NT2/D1 (cell line): Measurements from ENCODE around the gene GRK5.

ENCODE experiments used
- DNase-seq: peaks from one replicate; pipeline ENCODE4 v3.0.0-alpha.2; 2011; ENCODE audit warnings: low read depth, low spot score
- H3K27me3 ChIP-seq: 2 replicates; pipeline ENCODE4 v1.6.0; 2011; ENCODE audit warnings: mild to moderate bottlenecking; ENCODE audit not compliant: insufficient read length, insufficient read depth
- H3K36me3 ChIP-seq: 2 replicates; pipeline ENCODE4 v1.6.1; 2011; ENCODE audit warnings: mild to moderate bottlenecking, low read length, mixed read lengths; ENCODE audit not compliant: insufficient read depth, insufficient read length
- H3K4me1 ChIP-seq: 2 replicates; pipeline ENCODE4 v1.5.1; 2011; ENCODE audit not compliant: insufficient read depth, insufficient read length
- H3K4me3 ChIP-seq: 2 replicates; pipeline ENCODE4 v1.5.1; 2011; ENCODE audit warnings: low read depth; ENCODE audit not compliant: insufficient read length
- H3K9ac ChIP-seq: 2 replicates; pipeline ENCODE4 v1.6.0; 2011; ENCODE audit warnings: low read depth; ENCODE audit not compliant: insufficient read length
- H3K9me3 ChIP-seq: 2 replicates; pipeline ENCODE4 v1.5.1; 2011; ENCODE audit warnings: mild to moderate bottlenecking, low read length; ENCODE audit not compliant: insufficient read depth
- SUZ12 ChIP-seq: IDR thresholded peaks from 2 replicates; pipeline ENCODE4 v1.6.1; 2011; ENCODE audit not compliant: insufficient read length, insufficient read depth; ENCODE audit errors: extremely low read depth
- YY1 ChIP-seq: IDR thresholded peaks from 2 replicates; pipeline ENCODE4 v1.6.1; 2011; ENCODE audit not compliant: insufficient read length, insufficient read depth
- ZNF274 ChIP-seq: IDR thresholded peaks from 2 replicates; pipeline ENCODE4 v1.6.1; 2011; ENCODE audit warnings: mild to moderate bottlenecking, low read depth, low read length

The GRK5 gene

DNA sequence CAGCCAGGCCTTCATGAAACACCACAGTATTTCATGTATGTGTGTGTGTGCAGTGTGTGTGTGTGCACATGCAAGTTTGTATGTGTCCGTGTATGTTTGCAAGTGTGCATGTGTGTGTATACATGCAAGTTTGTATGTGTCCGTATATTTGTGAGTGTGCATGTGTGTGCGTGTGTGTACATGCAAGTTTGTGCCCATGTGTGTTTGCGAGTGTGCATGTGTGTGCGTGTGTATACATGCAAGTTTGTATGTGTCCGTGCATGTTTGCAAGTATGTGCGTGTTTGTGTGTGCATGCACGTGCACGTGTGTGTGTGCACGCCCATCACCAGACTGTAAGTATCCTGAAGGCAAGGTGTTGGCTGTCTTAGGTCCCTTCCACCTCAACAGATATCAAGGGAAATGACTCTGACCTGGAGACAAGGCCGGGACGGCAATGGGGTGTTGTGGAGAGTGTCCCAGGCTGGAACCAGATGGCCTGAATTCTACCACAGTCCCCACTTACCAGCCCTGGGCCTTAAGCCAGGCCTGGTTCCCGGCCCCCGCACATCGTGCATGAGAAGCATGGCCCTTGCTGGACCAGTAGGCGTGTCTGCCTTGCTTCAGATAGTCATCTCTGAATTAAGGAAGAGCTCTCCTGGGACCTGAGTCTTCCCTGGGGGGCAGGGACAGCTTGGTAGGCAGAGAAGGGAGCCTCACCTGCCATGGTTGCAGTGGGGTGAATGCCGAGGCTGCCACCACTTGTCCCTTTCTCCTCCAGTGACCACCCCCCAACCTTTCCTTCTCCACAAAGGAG, 140.0 kb downstream of the GRK5 start:
- Histone ChIP-seq H3K4me1 (peaks cover 2% of the 10 kb centered on the region), H3K4me3 (no peak overlapping the region), H3K36me3 (no peaks in the 10 kb centered on the region), H3K27me3 (no peaks in the 10 kb centered on the region), H3K9ac (no peak overlapping the region), H3K9me3 (peaks cover 15% of the 10 kb centered on the region)
- TF ChIP-seq YY1 (no peak), SUZ12 (no peak), ZNF274 (no peak)
- DNase-seq = no peak

- H3K9ac ChIP-seq = no peak overlapping the region
- DNase-seq = no peak
- peaks cover 2% of the 10 kb centered on the region for H3K4me1 ChIP-seq
- H3K9me3 ChIP-seq = peaks cover 18% of the 10 kb centered on the region
- no peaks in the 10 kb centered on the region for H3K36me3 ChIP-seq
- TF ChIP-seq YY1 (no peak), ZNF274 (no peak), SUZ12 (no peak)
- H3K4me3 ChIP-seq = no peak overlapping the region
- no peaks in the 10 kb centered on the region for H3K27me3 ChIP-seq
Measured at GRCh38 chr10:119348106-119348505, 140.7 kb downstream of the GRK5 start.

GRCh38 chr10:119348516-119349240, 141.3 kb downstream of the GRK5 start:
- H3K4me1 ChIP-seq = peaks cover 2% of the 10 kb centered on the region
- H3K27me3 ChIP-seq = no peaks in the 10 kb centered on the region
- no peak for TF ChIP-seq YY1
- no peak for TF ChIP-seq SUZ12
- TF ChIP-seq ZNF274 = no peak
- DNase-seq = no peak
- H3K9ac ChIP-seq = no peak overlapping the region
- no peaks in the 10 kb centered on the region for H3K36me3 ChIP-seq
- peaks cover 18% of the 10 kb centered on the region for H3K9me3 ChIP-seq
- H3K4me3 ChIP-seq = no peak overlapping the region

DNA sequence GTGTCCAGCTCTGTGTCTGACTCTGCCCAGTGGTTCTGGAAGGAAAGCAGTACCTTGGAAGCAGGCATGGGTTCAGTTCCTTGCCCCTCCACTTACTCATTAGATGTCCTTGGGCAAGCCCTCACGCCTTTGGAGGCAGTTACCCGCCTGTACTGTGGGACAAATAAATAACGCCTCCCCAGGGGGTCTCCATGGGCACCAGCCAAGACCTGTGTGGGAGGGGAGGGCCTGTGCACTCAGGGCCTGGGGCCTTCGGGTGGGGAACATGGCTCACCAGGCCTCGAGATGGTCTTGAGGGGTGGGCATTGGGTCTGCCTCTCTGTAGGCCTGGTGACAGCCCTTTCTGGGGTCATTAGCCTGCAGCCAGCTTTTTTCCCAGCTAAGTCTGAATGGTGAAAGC, 142.0 kb downstream of the GRK5 start:
- TF ChIP-seq SUZ12 (no peak), YY1 (no peak), ZNF274 (no peak)
- DNase-seq = no peak
- Histone ChIP-seq H3K9ac (no peak overlapping the region), H3K36me3 (no peaks in the 10 kb centered on the region), H3K4me3 (no peak overlapping the region), H3K27me3 (no peaks in the 10 kb centered on the region), H3K9me3 (peaks cover 18% of the 10 kb centered on the region), H3K4me1 (peaks cover 2% of the 10 kb centered on the region)

DNA sequence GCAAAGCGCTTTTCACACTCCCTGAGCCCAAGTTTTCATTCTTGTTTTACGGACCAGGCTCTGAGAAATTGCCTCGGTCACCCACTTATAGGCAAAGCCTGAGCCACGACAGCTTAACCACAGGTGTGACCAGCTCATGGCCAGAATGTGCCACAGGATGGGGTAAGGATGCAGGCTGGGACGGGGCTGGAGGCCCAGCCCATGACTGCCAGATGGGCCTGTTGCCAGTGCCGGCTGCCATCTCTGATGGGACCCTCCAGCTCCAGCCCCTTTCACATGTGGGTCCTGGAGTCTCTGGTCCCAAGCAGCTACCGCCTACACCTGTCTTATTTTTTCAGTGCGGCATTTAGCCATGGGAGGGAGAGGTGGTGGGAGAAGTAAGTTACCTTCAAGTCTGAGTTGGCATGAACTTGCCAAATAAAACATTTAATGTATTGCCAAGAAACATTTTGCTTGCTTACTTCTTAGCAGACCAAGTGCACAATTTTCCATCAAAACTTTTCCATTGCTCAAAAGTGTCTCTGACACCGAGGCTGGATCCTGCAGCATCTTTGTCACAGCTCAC, 142.6 kb downstream of the GRK5 start:
- Histone ChIP-seq H3K36me3 (no peaks in the 10 kb centered on the region), H3K4me3 (no peak overlapping the region), H3K27me3 (no peaks in the 10 kb centered on the region), H3K9me3 (peaks cover 24% of the 10 kb centered on the region), H3K4me1 (peaks cover 2% of the 10 kb centered on the region), H3K9ac (no peak overlapping the region)
- no peak for DNase-seq
- TF ChIP-seq SUZ12 = no peak
- TF ChIP-seq YY1 = no peak
- no peak for TF ChIP-seq ZNF274

GRCh38 chr10:119350502-119351097, 143.2 kb downstream of the GRK5 start:
- Histone ChIP-seq H3K27me3 (no peaks in the 10 kb centered on the region), H3K36me3 (no peaks in the 10 kb centered on the region), H3K9me3 (peaks cover 30% of the 10 kb centered on the region), H3K4me3 (no peak overlapping the region), H3K4me1 (peaks cover 2% of the 10 kb centered on the region), H3K9ac (no peak overlapping the region)
- TF ChIP-seq ZNF274 (no peak), YY1 (no peak), SUZ12 (no peak)
- no peak for DNase-seq
